ENCODE data around the gene CEP57L1. TPM values are rescaled to one million over a fixed set of nuclear protein-coding genes. Genes with fewer than 3 reads are reported as not detected.

CEP57L1 gene
- total RNA-seq, 1 experiment from 2014 or later: 20.7 TPM

GRCh38 chr6:109081516-109082187, 13.7 kb upstream of the CEP57L1 start:
- Histone ChIP-seq H3K9me3 (ENCODE audit: control insufficient read depth in 1 of 2, insufficient read depth in 1 of 2, low read depth in 1 of 2, low read length in 2 of 2) (no peaks in the 10 kb centered on the region), H3K4me3 (replicated peaks in 1 of 2; ENCODE audit: low read depth in 1 of 2, low read length in 2 of 2) (no peak overlapping the region), H4K20me1 (ENCODE audit: insufficient read depth) (no peaks in the 10 kb centered on the region), H3K4me1 (ENCODE audit: control insufficient read depth in 1 of 2, insufficient read depth in 2 of 2, low read length in 2 of 2) (no peaks in the 10 kb centered on the region), H2AFZ (ENCODE audit: low read depth, low read length, poor library complexity, severe bottlenecking) (no peak overlapping the region), H3K9me2 (ENCODE audit: insufficient read depth) (no peaks in the 10 kb centered on the region), H3K27ac (ENCODE audit: low read depth, low read length) (no peak overlapping the region), H3K27me3 (ENCODE audit: insufficient read depth, low read length) (no peaks in the 10 kb centered on the region), H3K79me2 (ENCODE audit: insufficient read depth, low read length) (no peaks in the 10 kb centered on the region), H3K9ac (ENCODE audit: low read length) (no peak overlapping the region), H3K4me2 (ENCODE audit: low read length) (no peak overlapping the region), H3K36me3 (ENCODE audit: control insufficient read depth in 1 of 2, insufficient read depth in 2 of 2, low read length in 2 of 2) (no peaks in the 10 kb centered on the region)
- ATAC-seq (no peak), DNase-seq (ENCODE audit: low read depth, low spot score) (no peak)
- CTCF ChIA-PET: interaction anchor here (1.0 to 1.1 kb wide), 3 partner anchors 9 to 19 kb away, joined by 3 to 6 read pairs (median 3); no protein-coding TSS in a partner anchor
- intact Hi-C loops (cut with micrococcal nuclease): no loop called here
- TF ChIP-seq SP1 (IDR thresholded peaks at IDR 0.05; ENCODE audit: low read depth): no peak
- POLR2A ChIA-PET: no interaction called here
- RAD21 ChIA-PET (ENCODE audit: low non-redundant PET in 1 of 2, low total read pairs in 2 of 2, uncharacterized antibody in 2 of 2, unreplicated experiment in 2 of 2): no interaction called here
- no TSS peak for BruUV-seq (replicated peaks)

GRCh38 chr6:109082188-109082577, 13.1 kb upstream of the CEP57L1 start:
- Histone ChIP-seq H3K9ac (ENCODE audit: low read length) (no peak overlapping the region), H3K36me3 (ENCODE audit: control insufficient read depth in 1 of 2, insufficient read depth in 2 of 2, low read length in 2 of 2) (no peaks in the 10 kb centered on the region), H3K79me2 (ENCODE audit: insufficient read depth, low read length) (no peaks in the 10 kb centered on the region), H3K27ac (ENCODE audit: low read depth, low read length) (no peak overlapping the region), H3K4me3 (replicated peaks in 1 of 2; ENCODE audit: low read depth in 1 of 2, low read length in 2 of 2) (no peak overlapping the region), H3K27me3 (ENCODE audit: insufficient read depth, low read length) (no peaks in the 10 kb centered on the region), H2AFZ (ENCODE audit: low read depth, low read length, poor library complexity, severe bottlenecking) (no peak overlapping the region), H3K9me2 (ENCODE audit: insufficient read depth) (no peaks in the 10 kb centered on the region), H3K9me3 (ENCODE audit: control insufficient read depth in 1 of 2, insufficient read depth in 1 of 2, low read depth in 1 of 2, low read length in 2 of 2) (no peaks in the 10 kb centered on the region), H4K20me1 (ENCODE audit: insufficient read depth) (no peaks in the 10 kb centered on the region), H3K4me1 (ENCODE audit: control insufficient read depth in 1 of 2, insufficient read depth in 2 of 2, low read length in 2 of 2) (no peaks in the 10 kb centered on the region), H3K4me2 (ENCODE audit: low read length) (no peak overlapping the region)
- CTCF ChIA-PET: interaction anchor here (1.0 to 1.1 kb wide), 3 partner anchors 9 to 19 kb away, joined by 3 to 6 read pairs (median 3); no protein-coding TSS in a partner anchor
- POLR2A ChIA-PET: no interaction called here
- no TSS peak for BruUV-seq (replicated peaks)
- TF ChIP-seq SIN3A (IDR thresholded peaks at IDR 0.05; ENCODE audit: low read depth): no peak
- no peak for TF ChIP-seq POLR2A (IDR thresholded peaks at IDR 0.05; ENCODE audit: borderline replicate concordance, extremely low read depth, insufficient read depth, insufficient read length)
- no peak for DNase-seq (ENCODE audit: low read depth, low spot score)
- ATAC-seq: peak; percentile 47; the same call in 1 of the 2 replicates
- RAD21 ChIA-PET (ENCODE audit: low non-redundant PET in 1 of 2, low total read pairs in 2 of 2, uncharacterized antibody in 2 of 2, unreplicated experiment in 2 of 2): no interaction called here
- intact Hi-C loops (cut with micrococcal nuclease): no loop called here

Data from HCT116 (cell line).